Activated CD8-positive, alpha-beta memory T cell treated with anti-CD3 and anti-CD28 coated beads, Interleukin-2, amount 50 U/mL, for 4 hours (primary cell): ENCODE results near the gene RNF43.

Experiments
- DNase-seq: peaks from one replicate; pipeline ENCODE4 v3.0.0-alpha.2; 2020

RNF43 gene

DNA sequence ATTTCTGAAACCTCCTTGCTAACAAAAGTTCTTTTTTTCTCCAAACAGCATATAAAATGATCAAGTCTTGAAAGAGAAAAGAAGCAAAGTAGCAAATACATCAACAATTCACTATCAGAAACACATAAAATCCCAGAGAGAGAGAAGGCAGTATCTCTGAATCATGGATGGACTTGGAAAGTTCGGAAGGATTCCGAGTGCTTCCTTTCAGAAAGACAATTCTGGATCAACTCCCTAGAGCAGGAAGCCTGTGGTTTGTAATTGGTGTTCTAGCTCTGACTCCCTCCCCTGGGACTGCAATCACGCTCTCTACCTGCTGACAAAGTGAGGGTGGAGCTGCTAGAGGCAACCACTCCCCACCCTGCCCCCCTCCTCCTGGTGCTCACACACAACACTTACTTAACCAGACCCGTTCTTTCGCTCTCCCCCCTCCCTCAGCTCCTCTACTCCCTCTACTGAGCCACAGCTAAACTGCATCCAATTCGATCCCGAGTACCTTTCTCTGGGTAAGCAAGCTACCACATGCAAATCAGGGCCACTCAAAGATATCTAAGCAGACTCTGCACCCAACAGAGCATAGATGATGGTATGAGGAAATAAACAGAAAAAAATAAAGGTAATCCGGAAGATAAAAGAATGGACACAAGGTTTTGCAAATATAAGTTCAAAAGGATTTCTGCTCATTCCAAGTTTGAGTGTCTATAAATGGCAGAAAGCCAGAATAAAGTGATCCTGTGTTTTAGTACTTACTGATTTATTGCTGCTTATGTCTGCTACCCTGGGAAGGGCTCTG, at the start of gene RNF43:
Gene RNF43, minus strand, starts transcription at position 235 of the 793 bp plus-strand sequence. CDS start 1,957 bp downstream, outside the sequence.
- peak; percentile 84 for DNase-seq

GRCh38 chr17:58455491-58455890, 38.2 kb upstream of the RNF43 start:
- DNase-seq = no peak

DNA sequence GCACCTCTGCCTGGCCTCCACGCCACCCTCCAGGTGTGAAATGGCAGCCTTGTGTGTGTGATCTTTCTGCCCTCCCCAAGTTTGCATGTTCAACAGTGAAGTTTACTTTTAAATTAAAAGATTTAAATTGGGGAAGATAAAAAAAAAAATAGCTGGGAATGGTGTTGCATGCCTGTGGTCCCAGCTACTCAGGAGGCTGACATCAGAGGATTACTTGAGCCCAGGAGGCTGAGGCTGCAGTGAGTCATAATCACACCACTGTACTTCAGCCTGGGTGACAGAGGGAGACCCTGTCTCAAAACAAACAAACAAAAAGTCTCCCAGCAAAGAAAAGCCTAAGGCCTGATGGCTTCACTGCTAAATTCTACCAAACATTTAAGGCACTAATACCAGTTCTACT, 35.4 kb upstream of the RNF43 start:
- DNase-seq = no peak

- peak; percentile 54 for DNase-seq
Measured at GRCh38 chr17:58447039-58447975, 30.0 kb upstream of the RNF43 start.

- DNase-seq = no peak
Measured at GRCh38 chr17:58446086-58446485, 28.8 kb upstream of the RNF43 start.

- DNase-seq = no peak
Measured at GRCh38 chr17:58436805-58437239, 19.5 kb upstream of the RNF43 start.

DNA sequence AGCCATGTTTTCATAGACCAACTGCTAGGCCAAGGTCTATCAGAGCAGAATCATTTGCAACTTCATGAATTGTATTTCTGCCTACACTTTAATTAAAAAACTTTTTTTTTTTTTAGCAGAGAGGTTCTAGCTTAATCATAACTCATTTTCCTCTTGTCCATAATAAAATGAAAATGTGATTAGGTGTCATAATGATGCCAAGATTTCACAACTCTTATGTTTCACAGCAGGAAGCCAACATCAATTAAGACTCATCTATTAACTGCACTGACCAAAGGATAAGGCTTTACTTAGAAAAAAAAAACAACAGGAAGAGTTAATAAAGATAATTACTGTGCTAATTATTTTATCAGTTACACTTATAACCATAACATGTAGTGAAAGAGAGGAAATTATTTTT, 18.9 kb upstream of the RNF43 start:
- no peak for DNase-seq

DNA sequence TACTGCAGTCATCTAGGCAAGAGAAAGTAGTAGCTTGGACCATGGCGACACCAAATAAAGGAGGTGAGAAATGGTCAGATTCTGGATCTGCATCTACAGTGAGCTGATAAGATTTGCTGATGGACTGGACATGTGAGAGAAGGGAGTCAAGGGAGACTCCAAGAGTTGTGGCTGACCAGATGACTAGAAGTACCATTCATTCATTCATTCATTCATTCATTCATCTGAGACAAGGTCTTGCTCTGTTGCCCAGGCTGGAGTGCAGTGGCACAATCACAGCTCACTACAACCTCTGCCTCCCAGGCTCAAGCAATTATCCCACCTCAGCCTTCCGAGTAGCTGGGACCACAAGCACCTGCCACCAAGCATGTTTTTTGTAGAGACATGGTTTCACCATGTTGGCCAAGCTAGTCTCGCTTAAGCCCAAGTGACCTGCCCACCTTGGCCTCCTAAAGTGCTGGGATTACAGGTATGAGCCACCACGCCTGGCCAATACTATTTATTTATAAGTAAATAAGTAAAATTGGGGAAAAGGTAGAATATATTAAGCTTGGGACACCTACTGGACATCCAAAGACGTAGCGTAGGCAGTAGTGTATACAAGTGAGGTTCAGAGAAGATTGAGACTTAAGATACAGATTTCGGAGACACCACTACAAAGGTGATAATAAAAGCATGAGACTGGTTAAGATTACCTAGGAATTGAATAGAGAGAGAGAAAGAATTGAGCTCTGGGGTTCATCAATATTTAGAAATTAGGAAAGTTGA, 15.7 kb upstream of the RNF43 start:
- no peak for DNase-seq

DNA sequence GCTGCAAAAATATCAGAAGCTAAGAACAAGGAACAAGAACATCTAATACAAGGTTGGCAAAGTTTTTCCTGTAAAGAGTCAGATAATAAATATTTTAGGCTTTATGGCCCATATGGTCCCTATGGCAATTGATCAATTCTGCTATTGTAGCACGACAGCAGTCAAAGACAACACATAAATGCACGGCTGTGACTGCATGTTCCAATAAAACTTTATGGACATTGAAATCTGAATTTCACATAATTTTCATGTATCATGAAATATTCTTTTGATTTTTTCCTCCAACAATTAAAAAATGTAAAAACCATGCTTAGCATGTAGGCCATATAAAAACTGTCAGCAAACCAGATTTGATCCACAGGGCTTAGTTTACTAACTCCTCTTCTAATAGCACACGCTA, 10.5 kb upstream of the RNF43 start:
- DNase-seq = no peak

GRCh38 chr17:58421711-58422110, 4.4 kb upstream of the RNF43 start:
- DNase-seq = no peak

DNA sequence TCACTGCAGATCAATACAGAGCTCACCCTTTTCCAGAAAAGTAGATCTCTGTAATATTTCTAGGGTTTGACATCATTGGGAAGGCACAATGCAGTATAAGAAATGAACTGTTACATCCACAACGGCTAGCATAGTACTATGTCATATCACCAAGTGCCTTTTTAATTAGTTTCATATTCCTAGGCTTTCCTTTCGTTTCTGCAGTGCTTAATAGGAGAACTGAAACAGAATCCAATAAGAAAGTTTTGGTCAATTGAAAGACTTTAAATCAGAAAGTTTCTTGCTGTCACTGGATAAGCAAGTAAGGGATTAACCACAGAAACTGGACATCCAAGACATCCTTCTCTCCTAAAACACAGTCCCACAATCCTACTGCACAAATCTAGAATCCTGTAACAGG, 3.5 kb upstream of the RNF43 start:
- no peak for DNase-seq

GRCh38 chr17:58416937-58417299, 416 bp downstream of the RNF43 start:
- no peak for DNase-seq

GRCh38 chr17:58416396-58416795, 938 bp downstream of the RNF43 start:
- no peak for DNase-seq

GRCh38 chr17:58415371-58416055, 1.8 kb downstream of the RNF43 start:
- no peak for DNase-seq

DNA sequence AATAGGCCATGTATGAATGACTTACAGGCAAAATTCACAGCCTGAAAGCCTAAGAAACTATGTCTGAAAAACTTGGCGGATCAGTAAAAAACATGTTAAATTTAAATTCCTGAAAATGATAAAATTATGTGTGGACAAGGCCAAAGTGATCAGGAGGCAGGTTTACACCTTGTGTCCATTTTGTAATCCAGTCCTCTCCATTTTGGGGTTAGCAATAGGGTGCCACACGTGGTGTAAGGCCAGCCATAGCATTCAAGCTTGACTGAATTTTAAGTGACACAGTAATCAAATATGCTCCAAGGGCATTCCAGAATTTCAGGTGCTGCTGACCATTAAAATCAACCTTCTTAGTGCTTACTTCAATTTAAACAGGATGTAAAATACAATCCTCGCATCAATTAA, 2.7 kb downstream of the RNF43 start:
- DNase-seq = no peak

GRCh38 chr17:58413684-58414083, 3.6 kb downstream of the RNF43 start:
- DNase-seq = no peak

DNA sequence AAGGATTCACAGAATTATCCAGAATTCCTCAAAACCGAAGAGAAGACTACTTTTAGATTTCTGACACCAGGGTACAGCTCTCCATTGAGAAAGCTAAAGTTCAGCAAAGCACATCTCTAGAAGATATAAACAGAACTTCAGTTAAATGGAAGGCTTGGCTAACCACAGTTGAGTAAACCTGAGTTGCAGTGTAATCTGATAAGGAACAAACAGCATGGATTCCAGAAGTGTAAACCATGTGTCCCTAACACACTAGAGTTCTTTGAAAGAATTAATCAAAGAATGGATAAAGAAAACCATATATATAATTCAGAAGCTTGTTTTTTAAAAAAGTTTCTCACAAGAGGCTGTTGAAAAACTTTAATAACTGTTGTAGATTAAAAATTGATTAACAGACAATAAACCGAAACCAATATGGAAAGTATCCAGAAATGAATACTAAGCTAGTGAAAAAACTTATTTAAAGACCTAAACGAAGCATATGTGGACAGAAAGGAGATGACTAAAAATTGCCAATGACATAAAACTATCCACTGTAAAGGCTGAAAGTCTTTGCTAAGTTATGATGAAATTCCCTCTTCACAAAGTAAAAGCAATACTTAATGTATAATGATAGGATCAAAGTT, 4.3 kb downstream of the RNF43 start:
- no peak for DNase-seq

GRCh38 chr17:58412064-58412703, 5.2 kb downstream of the RNF43 start:
- DNase-seq = no peak

GRCh38 chr17:58411408-58411894, 5.9 kb downstream of the RNF43 start:
- no peak for DNase-seq

DNA sequence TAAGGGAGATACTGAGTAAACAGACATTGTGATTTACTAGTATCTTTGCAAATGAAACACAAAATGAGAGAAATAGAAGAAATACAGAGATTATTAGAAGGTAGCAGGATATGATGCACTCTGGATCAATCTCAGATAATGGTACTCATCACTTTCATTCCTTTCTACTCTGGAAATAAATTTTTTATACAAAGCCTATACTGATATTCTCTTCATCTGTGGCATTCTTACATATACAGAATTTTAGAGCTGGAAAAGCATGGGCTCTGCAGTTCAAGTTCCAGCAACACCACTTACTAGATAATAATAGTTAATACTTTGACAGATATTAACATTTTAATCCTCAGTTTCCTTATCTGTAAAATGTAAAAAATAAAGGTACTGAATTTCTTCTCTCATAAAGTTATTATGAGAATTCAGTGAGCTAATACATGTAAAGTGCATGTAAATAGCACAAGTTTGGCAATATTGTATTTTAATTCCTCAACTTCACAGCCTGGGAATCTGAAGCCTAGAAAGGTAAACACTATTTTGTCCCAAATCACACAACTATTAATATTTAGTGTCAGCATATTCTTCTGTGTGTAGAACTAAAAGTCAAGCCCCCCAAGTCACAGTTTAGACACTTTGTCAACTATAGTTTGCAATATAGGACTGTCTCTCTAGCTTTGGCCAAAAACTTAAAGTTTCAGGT, 6.5 kb downstream of the RNF43 start:
- DNase-seq = no peak

DNA sequence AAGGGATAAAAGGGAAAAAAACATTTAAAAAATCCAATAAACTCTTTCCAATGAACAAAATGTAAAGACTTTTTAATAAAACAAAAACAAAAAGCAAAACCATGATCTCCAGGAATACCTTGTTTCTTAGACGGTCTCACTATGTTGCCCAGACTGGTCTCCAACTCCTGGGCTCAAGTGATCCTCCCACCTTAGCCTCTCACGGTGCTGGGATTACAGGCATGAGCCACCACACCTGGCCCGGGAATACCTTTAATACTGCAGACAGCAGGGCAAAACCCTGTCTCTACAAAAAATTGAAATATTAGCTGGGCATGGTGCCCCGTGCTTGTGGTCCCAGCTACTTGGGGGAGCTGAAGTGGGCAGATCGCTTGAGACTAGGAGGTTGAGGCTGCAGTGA, 7.9 kb downstream of the RNF43 start:
- no peak for DNase-seq
